Activated CD4-positive, alpha-beta T cell treated with anti-CD3 and anti-CD28 coated beads, Interleukin-2, amount 50 U/mL, for 4 hours (primary cell): Measurements from ENCODE around the gene DNAAF9.
"Not testable (repeated sequence)": the region's sequence is repeated elsewhere in the genome, so short reads cannot be mapped to it uniquely, and the experiment has no call there.

ENCODE experiments used
- DNase-seq, 2 experiments: peaks; one replicate each; pipeline ENCODE4 v3.0.0-alpha.2; 2020

DNAAF9 gene

DNA sequence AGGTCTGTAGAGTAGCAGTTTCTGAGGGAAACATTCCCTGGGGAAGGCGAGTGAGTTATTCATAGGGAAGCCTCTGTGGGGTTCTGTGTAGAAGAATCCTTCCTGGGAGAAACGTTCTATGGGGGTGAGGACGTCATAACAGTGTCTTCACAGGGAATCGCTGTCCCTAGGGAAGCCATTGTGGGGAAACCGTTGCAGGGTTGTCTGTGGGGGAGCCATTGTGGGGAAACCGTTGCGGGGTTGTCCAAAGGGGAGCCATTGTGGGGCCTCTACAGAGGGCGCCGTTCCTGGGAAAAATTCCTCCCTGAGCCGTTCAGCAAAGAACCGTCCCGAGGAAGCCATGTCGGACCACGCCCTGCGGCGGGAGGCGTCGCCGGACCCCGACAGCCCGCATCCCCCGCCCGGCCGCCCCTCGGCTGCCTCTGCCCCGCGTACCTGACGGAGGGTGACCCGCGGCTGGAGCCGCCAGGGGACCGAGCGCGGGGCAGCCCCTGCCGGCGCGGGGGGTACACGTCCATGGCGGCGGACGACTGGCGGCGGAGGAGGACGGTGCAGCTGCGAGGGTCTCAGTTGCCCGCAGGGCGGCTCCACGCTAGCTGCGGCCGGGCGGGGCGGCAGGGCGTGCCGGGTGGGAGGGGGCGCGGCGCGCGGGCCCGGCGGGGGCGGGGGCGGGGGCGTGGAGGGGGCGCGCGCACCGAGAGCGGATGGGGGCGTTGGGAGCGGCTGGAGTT is at the start of gene DNAAF9:
Gene DNAAF9, minus strand, starts transcription at position 630 of the 731 bp plus-strand sequence. Its CDS starts 112 bp downstream, at position 518.
- peak; percentile 39 for DNase-seq

DNA sequence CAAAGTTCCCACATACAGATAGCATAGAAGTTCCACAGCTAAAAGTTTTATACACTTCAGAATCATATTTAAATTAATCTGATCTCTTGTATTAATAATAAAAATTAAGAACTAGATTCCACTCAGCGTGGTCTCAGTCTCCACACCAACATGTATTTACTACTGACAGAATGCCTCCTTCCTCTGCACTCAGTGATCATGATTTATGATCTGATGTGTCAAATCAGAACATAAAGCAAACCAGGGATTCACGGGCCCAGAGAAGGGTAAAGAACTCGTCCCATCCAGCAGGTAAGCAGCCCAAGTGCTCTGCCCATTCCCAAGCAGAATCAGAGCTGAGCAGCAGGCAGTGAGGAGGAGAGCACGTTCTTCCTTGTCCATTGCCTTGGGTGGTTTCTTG is 49.2 kb upstream of the DNAAF9 start:
- DNase-seq = no peak

DNA sequence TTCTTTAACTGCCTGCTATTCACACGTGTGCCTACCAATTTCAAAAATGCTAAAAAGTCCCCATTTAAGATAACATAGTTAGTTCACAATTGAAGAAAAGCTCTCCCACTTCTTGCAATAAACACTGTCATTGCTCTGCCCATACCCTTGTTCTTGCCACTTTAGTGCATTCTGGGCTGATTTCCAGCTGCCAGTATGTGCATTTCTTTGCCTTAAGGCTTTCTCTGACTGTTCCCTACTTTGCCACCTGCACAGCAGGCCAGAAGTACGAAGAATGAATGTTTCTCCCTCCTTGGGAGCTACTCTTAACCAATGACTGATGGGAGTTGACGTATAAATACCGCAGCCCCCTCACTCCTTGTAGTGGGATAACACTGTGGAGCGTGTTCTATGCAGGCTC is 47.4 kb upstream of the DNAAF9 start:
- no peak for DNase-seq

DNA sequence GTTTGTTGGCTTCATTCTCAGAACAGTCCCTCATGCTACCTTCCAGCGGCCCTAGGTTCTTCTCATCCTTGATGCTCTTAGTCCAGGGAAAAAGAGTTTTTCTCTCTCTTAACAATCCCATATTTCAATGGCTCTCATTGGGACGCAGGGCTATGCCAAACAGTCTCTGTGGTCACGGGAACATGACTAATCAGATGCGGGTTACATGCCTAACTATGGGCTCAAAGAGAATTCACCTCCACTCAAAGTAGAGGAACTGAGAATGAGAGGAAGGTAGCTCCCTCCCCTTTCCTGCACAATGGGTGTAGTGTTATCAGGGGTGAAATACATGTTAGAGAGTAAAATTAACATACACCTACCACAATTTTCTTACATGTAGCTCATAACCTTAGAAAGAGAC is 45.2 kb upstream of the DNAAF9 start:
- DNase-seq = no peak

DNA sequence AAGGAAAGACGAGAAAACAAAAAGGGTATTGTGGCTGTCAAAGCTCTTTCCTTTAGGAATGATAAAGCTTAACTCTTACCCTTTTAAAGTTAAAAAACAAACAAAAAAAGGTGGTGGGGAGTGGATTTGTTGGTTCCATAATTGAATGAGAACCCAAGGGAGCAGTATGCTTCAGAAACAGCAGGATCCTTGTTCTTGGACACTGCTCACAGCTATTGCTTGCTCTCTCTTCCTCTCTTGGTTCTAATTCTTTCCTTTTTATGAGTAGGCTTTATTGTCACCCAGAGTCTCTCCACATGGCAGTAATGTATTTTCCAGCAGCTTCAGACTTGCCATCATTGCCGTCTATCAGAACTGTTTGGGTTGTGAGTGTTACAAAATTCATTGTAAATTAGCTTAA is 44.7 kb upstream of the DNAAF9 start:
- no peak for DNase-seq

DNA sequence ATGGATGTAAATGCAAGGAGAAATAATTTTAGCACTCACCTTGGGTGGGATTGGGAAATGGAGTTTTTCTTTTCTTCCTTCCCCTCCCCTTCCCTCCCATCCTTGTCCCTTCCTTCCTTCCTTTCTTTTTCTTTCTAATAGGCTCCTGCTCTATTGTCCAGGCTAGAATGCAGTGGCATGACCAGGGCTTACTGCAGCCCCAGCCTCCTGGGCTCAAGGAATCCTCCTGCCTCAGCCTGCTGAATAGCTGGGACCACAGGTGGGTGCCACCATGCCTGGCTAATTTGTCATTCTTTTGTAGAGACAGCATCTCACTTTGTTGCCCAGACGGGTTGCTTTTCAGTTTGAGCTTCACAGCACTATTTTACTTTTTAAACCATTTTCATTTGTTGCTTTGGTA is 41.9 kb upstream of the DNAAF9 start:
- DNase-seq = no peak

DNA sequence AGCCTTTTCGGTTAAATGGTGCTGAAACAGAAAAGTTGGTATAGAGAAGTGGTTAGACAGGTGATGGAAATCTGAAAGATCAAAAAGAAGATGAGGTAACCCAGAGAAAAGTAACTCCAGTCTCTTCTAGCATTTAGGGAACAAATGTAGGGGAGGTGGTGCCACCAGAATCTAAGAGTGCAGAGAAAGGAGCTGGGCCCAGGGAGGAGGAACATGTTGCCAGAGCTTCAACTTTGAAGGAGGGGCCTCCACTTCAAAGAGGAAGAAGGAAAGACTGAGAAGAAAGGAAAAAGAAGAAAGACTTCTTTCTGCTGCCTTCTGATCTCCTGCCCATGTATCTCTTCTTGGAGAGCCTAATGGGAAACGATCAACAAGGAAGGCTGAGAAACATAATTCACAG is 39.9 kb upstream of the DNAAF9 start:
- no peak for DNase-seq

DNA sequence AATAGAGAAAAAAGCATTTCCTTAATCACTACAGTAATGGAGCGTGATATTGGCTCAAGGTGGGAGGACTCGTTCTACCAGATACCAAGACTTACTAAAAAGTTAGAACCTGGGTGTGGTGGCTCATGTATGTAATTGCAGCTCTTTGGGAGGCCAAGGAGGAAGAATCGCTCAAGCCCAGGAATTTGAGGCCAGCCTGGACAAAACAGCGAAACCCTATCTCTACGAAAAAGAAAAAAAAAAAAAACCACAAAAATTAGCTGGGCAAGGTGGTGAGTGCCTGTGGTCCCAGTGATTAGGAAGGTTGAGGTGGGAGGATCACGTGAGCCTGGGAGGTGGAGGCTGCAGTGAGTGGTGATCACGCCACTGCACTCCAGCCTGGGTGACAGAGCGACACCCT is 39.3 kb upstream of the DNAAF9 start:
- no peak for DNase-seq

DNA sequence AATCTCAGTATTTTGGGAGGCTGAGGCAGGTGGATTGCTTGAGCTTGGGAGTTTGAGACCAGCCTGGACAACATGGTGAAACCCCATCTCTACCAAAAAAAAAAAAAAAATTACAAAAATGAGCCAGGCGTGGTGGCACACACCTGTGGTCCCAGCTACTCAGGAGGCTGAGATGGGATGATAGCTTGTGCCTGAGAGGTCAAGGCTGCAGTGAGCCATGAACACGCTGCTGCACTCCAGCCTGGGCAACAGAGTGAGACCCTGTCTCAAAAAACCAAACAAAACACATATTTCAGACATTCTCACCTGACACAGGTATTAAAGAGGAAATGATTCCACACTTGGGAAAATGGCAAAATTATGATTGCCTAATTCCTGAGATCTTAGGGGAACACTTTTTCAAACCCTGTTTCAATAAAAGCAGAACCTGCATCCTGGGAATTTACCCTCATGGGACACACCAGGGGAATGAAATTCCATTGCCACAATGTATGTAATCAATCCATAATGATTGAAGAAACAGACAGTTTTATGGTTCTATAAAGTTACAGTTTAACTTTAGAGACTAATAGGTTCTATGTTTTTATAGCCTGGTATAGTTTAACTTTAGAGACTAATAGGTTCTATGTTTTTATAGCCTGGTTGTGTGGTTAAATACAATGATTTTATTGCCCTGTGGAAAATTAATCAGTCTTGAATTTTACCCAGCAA is 29.6 kb upstream of the DNAAF9 start:
- DNase-seq = no peak

DNA sequence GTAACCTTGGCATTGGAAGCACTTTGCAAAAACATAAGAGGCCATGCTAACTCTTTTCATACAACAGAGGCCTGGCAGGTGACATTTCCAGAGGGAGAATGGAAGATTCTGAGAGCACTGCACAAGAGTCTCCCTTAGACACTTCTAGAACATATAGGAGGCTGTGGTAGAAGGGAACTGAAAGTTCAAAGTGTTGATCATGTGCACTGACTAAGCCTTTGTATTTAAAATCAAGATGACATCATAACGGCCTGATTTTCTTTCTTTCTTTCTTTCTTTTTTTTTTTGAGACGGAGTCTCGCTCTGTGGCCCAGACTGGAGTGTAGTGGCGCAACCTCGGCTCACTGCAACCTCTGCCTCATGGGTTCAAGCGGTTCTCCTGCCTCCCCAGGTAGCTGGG is 26.8 kb upstream of the DNAAF9 start:
- DNase-seq = no peak

DNA sequence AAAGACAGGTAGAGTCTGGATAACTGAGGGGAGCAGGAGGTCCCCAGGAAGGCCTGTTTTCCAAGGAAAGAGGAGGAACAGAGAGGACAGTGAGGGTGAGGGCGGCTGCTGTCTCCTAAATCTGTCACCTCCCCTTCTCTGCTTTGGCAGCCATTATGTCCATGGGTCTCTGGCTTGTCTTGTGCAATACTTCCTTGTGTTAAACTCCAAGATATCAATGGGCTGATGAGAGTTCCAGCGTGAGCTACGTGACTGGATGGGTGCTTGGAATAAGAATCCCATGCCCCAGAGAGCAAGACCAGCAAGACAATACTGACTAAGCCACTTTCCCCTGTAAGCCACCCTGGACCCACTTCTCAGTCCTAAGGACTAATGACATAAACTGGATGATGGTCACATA is 26.3 kb upstream of the DNAAF9 start:
- DNase-seq = no peak

DNA sequence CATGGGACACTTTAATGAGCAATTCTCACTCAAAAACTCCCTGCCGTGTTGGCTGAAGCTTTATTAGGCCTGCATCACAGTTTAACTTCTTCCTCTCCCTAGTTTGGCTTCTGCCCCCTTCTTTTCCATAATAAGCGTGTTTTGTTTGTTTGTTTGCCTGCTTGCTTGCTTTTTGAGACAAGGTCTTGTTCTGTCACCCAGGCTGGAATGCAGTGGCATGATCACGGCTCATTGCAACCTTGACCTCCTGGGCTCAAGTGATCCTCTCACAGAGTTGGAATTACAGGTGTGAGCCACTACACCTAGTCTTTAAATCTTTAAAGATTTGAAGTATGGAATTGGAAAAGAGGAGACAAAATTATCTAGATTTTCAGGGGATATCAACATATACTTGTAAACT is 25.4 kb upstream of the DNAAF9 start:
- no peak for DNase-seq

DNA sequence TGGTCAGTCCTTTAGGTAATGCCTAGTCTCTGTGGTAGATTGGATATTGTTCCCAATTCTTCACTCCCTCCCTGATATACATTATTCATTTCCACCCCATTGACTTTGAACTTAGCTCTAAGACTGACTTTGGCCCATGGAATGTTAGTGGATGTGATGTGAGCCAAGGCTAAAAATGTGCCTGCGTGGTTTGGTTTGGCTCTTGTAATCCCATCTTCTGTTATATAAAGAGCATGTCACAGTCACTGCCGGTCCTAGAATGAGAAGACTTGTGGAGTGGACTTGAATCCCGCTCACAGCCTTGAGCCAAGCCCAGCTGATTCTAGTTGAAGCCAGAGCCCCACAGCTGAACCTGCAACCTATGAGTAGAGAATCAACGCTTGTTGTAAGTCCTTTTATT is 23.6 kb upstream of the DNAAF9 start:
- no peak for DNase-seq

DNA sequence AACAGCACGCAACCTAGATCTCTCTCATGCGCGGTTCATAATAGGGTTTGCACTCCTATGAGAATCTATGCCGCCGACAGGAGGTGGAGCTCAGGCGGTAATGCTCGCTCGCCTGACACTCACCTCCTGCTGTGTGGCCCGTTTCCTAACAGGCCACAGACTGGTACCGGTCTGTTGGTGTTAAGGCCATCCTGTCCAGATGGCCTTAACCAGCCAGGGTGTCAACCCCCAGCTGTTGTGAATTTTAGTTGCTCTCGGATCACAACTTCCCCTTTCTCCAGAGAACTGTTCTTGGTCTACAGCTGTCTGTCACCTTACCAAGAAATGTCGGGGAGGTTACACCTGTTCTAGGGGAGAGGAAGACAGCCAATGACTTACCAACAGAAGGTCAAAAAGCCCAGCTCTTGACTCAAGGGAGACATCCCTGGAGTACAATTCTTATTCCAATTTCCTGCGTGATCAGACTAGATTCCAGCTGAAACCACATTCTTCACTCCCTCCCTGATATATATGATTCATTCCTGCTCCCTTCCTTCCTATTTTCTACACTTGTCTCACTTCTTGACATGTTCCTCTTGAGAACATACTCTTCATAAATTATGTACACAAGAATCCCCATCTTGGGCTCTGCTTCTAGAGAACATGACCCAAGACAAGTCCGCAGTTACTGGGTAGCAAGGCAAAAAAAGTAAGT is 23.1 kb upstream of the DNAAF9 start:
- no peak for DNase-seq

DNA sequence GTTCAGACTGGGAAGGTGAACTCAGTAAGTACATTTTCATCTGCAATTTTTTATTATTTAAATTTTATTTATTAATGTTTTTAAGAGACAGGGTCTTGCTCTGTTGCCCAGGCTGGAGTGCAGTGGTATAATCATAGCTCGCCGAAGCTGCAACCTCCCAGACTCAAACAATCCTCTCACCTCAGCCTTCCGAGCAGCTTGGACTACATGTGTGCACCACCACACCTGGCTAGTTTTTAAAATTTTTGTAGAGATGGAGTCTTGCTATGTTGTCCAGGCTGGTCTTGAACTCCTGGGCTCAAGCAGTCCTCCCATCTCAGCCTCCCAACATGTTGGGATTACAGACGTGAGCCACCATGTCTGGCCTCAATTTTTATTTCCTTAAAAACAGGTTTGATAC is 19.3 kb upstream of the DNAAF9 start:
- DNase-seq = not testable (repeated sequence)

DNA sequence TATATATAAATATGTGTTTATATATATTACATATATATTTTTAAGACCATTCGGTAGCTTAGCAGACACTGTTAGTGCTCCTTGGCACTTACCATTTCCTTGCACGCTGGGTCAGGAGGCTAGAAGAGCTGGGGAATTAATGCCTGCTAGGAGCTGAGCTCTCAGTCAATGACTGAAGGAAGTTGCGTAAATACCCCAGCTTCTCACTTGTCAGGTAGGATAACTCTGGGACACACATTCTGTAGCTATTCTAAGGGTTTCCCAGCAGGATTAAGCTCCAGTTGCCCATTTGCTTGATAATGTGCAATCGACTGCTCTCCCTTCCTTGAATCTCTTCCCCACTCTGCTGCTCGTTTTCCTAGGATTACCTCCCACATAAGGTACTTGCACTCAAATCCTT is 15.7 kb upstream of the DNAAF9 start:
- no peak for DNase-seq

DNA sequence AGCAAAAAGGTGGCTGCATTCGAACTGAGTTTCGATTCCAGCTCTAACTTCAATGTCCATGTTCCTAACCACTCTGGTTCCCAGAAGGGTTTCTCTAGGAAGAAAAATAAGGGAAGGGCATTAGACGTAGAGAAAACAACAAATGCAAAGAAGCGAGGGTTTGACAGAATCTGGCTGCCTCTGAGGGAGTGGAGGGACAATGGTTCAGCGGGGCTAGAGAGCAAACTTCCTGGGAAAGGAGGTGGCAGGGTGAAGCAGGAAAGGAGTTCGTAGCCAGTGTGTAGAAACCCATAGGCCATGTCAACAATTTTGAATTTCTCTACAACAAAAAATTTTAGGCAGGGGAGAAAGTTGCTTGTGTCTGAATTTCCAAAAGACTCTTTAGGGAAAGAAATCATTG is 14.5 kb upstream of the DNAAF9 start:
- DNase-seq = no peak

DNA sequence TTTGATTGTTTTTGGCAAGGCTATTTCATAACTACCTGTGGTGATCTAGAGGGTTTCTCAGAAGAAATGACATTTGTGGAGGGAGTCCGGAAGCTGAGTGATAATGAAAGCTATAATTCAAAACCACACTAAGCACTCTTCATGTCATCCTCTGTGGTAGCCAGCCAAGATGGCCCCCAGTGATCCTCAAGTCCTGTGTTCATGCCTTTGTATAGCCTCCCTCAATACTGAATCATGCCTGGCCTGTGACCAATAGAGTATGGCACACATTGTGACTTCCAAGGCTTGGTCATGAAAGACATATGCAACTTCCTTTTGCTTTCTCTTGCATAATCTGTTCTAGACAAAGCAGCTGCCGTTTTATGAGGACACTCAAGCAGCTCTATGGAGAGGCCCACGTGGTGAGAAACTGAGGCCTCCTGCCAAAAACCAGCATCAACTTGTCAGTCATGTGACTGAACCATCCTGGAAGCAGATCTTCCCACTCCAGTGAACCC is 12.8 kb upstream of the DNAAF9 start:
- DNase-seq = peak; percentile 6 to 10

DNA sequence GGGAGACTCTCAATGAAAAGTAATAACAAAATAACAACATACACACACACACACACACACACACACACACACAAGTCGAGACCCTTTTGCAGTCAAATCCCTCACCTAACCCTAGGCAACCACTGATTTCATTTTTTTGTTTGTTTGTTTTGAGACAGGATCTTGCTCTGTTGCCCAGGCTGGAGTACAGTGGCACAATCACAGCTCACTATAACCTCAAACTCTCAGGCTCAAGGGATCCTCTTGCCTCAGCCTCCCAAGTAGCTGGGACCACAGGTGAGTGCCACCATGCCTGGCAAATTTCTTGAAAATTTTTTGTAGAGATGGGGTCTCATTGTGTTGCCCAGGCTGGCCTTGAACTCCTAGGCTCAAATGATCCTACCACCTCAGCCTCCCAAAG is 10.7 kb upstream of the DNAAF9 start:
- DNase-seq = not testable (repeated sequence)

DNA sequence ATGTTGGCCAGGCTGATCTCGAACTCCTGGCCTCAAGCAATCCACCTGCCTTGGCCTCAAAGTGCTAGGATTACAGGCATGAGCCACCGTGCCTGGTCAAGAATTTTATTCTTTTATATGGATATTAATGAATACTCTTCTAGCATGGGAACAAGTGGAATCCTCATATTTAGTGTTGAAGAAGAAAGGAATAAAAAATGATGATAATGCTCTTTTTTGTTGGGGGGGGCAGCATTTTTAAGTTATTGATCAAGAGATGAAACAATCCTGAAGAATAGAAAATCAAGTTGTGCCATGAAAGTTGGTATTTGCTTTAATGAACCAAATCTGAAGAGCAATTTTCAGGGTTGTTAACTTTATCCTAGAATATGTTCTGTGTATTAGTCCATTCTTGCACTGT is 6.7 kb upstream of the DNAAF9 start:
- no peak for DNase-seq

DNA sequence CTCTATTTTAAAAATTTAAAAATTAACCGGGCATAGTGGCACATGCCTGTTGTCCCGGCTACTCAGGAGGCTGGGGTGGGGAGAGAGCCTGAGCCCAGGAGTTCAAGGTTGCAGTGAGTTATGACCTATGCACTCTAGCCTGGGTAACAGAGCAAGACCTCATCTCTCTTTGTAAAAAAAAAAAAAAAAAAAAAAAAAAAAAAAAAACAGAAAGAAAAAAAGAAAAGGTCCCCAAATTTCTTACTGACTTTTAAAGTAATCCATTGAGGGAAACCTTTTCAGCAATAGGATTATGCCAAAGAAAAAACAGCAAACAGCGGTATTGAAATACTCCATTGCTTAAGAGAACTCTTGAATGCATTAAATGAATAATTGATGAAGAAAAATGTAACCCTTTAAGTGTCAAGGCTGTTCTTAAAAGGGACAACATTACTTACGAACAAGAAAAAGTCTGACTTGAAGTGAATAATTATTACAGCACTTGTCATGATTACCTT is 6.0 kb upstream of the DNAAF9 start:
- no peak for DNase-seq

DNA sequence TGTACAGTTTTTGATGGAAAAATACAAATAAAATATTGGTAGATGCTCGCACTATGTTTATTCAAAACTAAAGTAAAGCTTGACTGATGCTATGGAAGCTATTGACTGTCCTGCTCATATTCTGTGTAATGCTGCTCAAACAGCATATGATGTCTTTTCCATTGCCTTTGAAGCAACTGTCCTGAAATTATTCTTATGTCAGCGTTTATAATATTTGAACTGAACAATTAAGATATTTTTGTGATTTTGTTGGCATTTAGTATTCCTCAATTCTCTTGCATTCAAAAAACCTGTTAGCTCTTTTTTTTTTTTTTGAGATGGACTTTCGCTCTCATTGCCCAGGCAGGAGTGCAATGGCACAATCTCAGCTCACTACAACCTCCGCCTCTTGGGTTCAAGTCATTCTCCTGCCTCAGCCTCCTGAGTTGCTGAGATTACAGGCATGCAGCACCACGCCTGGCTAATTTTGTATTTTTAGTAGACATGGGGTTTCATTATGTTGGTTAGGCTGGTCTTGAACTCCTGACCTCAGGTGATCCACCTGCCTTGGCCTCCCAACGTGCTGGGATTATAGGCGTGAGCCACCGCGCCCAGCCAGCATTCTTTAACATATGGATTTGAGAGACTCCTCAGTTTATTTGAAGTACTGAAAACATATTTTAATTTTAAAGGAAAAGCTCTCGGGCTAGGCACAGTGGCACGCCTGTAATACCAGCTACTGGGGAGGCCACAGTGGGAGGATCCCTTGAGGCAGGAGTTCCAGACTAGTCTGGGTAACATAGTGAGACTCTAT is 5.3 kb upstream of the DNAAF9 start:
- no peak for DNase-seq

DNA sequence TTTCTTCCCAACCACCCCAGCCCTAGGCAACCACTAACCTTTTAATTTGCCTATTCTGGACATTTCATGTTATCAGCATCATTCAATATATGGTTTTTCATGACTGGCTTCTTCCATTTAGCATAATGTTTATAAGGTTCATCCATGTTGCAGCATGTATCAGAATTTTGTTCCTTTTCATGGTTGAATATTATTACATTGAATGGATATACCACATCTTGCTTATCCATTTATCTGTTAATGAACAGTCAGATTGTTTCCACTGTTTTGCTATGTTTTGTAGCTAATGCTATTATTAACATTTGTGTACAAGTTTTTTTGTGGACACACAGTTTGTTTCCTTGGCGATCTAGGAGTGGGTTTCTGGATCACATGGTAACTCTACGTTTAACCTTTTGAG is 3.0 kb upstream of the DNAAF9 start:
- no peak for DNase-seq
